Mucosa of rectum (tissue), 2 donors: ENCODE results near the gene ADCY10.
"Not testable (repeated sequence)": the region's sequence is repeated elsewhere in the genome, so short reads cannot be mapped to it uniquely, and the experiment has no call there.

Source experiments
- H3K27ac ChIP-seq, 2 donors: one replicate each; pipeline ENCODE4 v1.7.0; 2013; ENCODE audit warnings: inconsistent platforms in 2 of 2, low read depth in 2 of 2, low read length in 2 of 2
- H3K27me3 ChIP-seq, 2 donors: one replicate each; pipeline ENCODE4 v1.7.0; 2013; ENCODE audit warnings: low read length in 2 of 2; ENCODE audit not compliant: control insufficient read depth in 2 of 2, insufficient read depth in 2 of 2
- H3K36me3 ChIP-seq, 2 donors: one replicate each; pipeline ENCODE4 v1.7.0; 2013; ENCODE audit warnings: low read length in 2 of 2; ENCODE audit not compliant: control insufficient read depth in 2 of 2, insufficient read depth in 2 of 2
- H3K4me1 ChIP-seq, 2 donors: one replicate each; pipeline ENCODE4 v1.7.0; 2013; ENCODE audit warnings: low read length in 2 of 2, mild to moderate bottlenecking in 1 of 2; ENCODE audit not compliant: control insufficient read depth in 2 of 2, insufficient read depth in 2 of 2
- H3K4me3 ChIP-seq, 2 donors: one replicate each; pipeline ENCODE4 v1.7.0; 2013; ENCODE audit warnings: low read length in 2 of 2
- H3K9ac ChIP-seq, 2 donors: one replicate each; pipeline ENCODE4 v1.7.0; 2013; ENCODE audit warnings: low read length in 2 of 2, low read depth in 1 of 2, mild to moderate bottlenecking in 1 of 2
- H3K9me3 ChIP-seq, 2 donors: one replicate each; pipeline ENCODE4 v1.7.0; 2013; ENCODE audit warnings: low read length in 2 of 2; ENCODE audit not compliant: control insufficient read depth in 2 of 2
- donor health status: healthy.
- donor health status: Normal muscosa, but diverticular disease.

ADCY10 gene

GRCh38 chr1:167836197-167836596, 77.7 kb downstream of the ADCY10 start:
- Histone ChIP-seq H3K36me3 (no peaks in the 10 kb centered on the region), H3K9me3 (no peaks in the 10 kb centered on the region), H3K27ac (no peak overlapping the region), H3K27me3 (no peaks in the 10 kb centered on the region), H3K4me3 (no peak overlapping the region), H3K4me1 (no peaks in the 10 kb centered on the region), H3K9ac (no peak overlapping the region)

- no peak overlapping the region for H3K4me3 ChIP-seq
- no peaks in the 10 kb centered on the region for H3K4me1 ChIP-seq
- no peak overlapping the region for H3K9ac ChIP-seq
- no peaks in the 10 kb centered on the region for H3K9me3 ChIP-seq
- H3K36me3 ChIP-seq: no peaks in the 10 kb centered on the region
- no peak overlapping the region for H3K27ac ChIP-seq
- no peaks in the 10 kb centered on the region for H3K27me3 ChIP-seq
These were observed 80.0 kb downstream of the ADCY10 start for GRCh38 chr1:167833904-167834303.

DNA sequence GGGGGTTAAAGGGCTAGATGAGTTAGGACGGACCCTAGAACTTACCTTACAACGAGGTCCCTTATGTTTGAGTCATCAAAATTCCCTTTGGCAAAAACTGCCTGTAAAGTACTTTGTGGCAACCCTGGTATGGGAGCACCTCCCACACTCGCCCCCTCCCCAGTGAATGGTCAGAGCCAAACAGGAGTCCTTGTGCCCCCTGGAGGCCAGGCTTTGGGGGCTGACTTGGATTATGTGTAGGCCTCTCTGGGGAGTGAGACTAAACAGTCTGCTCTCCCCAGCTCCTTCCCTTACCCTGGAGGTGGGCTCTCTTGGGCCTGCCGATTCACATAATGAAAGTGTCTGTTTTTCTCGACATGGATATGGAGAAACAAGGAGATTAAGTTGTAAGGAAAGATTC, 81.2 kb downstream of the ADCY10 start:
- no peaks in the 10 kb centered on the region for H3K27me3 ChIP-seq
- H3K9me3 ChIP-seq: no peaks in the 10 kb centered on the region
- no peaks in the 10 kb centered on the region for H3K36me3 ChIP-seq
- H3K4me1 ChIP-seq: no peaks in the 10 kb centered on the region
- H3K27ac ChIP-seq: no peak overlapping the region
- no peak overlapping the region for H3K9ac ChIP-seq
- H3K4me3 ChIP-seq: no peak overlapping the region

DNA sequence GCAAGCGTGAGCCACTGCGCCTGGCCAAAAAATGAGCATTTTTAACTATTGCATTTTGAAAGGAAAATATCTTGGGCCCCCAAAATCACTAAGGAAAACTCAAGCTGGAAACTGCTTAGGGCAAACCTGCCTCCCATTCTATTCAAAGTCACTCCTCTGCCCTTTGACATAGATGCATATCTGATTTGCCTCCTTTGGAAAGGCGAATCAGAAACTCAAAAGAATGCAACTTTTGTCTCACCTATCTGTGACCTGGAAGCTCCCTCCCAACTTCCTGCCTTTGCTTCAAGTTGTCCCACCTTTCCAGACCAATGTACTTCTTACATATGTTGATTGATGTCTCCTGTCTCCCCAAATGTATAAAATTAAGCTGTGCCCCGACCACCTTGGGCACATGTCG, 83.3 kb downstream of the ADCY10 start:
- not testable (repeated sequence) for H3K9me3 ChIP-seq, H3K36me3 ChIP-seq, H3K27ac ChIP-seq, H3K27me3 ChIP-seq, H3K9ac ChIP-seq, H3K4me3 ChIP-seq, H3K4me1 ChIP-seq

DNA sequence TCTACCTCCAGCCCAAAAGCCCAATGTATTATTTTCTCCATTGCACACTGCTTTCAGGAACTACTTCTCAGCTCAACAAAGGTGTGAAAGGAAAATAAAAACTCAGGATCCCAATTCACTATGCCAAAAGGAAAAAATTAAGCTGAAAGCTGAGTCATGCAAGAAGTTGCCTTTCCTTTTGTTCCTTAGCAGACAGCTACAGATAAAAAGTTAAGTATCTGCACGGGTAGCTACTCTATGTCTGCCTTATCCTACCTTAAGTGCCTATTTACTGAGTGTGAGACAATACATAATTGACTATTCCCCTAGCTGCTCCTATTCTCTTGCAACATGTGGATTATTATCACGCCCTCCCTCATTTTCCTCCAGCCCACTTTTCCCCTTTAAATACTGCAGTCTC, 84.1 kb downstream of the ADCY10 start:
- Histone ChIP-seq H3K4me1 (no peaks in the 10 kb centered on the region), H3K27me3 (no peaks in the 10 kb centered on the region), H3K27ac (no peak overlapping the region), H3K9ac (no peak overlapping the region), H3K9me3 (no peaks in the 10 kb centered on the region), H3K4me3 (no peak overlapping the region), H3K36me3 (no peaks in the 10 kb centered on the region)

DNA sequence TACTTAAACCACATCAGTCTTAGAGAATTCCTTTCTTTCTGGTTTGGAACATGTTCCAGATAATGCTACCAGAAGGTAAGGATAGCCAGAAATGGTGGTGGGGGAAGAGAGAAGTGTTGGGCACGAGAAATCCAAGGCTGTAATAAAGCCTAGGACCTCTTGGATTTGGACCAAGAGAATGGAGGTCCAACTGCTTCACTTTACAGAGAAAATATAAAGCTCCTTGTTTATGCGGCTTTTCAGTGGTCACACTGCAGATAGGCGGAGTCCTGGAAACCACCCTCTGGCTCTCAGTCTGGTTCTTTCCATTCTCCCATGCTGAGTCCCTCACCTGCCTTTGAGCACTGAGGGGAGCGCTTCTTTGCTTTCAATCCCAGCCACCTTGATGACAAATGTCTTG, 87.8 kb downstream of the ADCY10 start:
- no peak overlapping the region for H3K4me3 ChIP-seq
- no peaks in the 10 kb centered on the region for H3K27me3 ChIP-seq
- H3K9me3 ChIP-seq: no peaks in the 10 kb centered on the region
- H3K9ac ChIP-seq: no peak overlapping the region
- H3K4me1 ChIP-seq: peaks cover 0 to 2% of the 10 kb centered on the region in 2 donors
- H3K27ac ChIP-seq: no peak overlapping the region
- no peaks in the 10 kb centered on the region for H3K36me3 ChIP-seq

- Histone ChIP-seq H3K9me3 (no peaks in the 10 kb centered on the region), H3K4me1 (peaks cover 0 to 2% of the 10 kb centered on the region in 2 donors), H3K9ac (no peak overlapping the region), H3K36me3 (no peaks in the 10 kb centered on the region), H3K4me3 (no peak overlapping the region), H3K27me3 (no peaks in the 10 kb centered on the region), H3K27ac (no peak overlapping the region)
These were observed 88.4 kb downstream of the ADCY10 start for GRCh38 chr1:167825419-167826079.

DNA sequence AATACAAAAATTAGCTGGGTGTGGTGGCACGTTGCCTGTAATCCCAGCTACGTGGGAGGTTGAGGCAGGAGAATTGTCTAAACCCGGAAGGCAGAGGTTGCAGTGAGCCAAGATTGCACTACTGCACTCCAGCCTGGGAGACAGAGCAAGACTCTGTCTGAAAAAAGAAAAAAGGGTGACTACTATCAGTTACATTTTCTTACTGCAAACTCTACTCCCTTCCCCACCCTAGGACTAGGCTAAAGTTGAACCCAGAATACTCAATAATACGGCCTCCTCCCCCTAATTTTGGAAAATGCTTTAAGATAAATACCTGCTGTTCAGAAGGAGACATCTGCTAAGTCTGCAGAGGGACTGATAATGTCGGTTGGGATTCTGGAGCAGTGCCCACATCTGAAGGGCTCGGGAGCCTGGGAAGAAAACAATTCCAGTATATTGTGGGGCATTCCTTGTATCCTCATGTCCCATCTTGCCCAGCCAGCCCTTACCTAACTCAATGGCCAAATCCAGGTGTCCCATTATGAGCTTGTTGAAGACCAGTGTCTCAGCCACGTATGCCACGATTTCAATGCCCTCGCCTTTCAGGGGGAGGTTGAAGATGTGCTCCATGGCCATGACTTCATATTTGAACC, 89.7 kb downstream of the ADCY10 start:
- Histone ChIP-seq H3K9me3 (no peaks in the 10 kb centered on the region), H3K9ac (no peak overlapping the region), H3K27ac (no peak overlapping the region), H3K4me3 (no peak overlapping the region), H3K4me1 (peaks cover 0 to 2% of the 10 kb centered on the region in 2 donors), H3K27me3 (no peaks in the 10 kb centered on the region), H3K36me3 (no peaks in the 10 kb centered on the region)

GRCh38 chr1:167821969-167822685, 91.8 kb downstream of the ADCY10 start:
- Histone ChIP-seq H3K27ac (no peak overlapping the region), H3K9me3 (no peaks in the 10 kb centered on the region), H3K36me3 (no peaks in the 10 kb centered on the region), H3K27me3 (no peaks in the 10 kb centered on the region), H3K4me3 (no peak overlapping the region), H3K9ac (no peak overlapping the region), H3K4me1 (peaks cover 0 to 2% of the 10 kb centered on the region in 2 donors)

GRCh38 chr1:167821356-167821685, 92.6 kb downstream of the ADCY10 start:
- no peaks in the 10 kb centered on the region for H3K36me3 ChIP-seq
- H3K9ac ChIP-seq: no peak overlapping the region
- no peaks in the 10 kb centered on the region for H3K9me3 ChIP-seq
- H3K27ac ChIP-seq: no peak overlapping the region
- no peak overlapping the region for H3K4me3 ChIP-seq
- H3K27me3 ChIP-seq: no peaks in the 10 kb centered on the region
- peaks cover 0 to 2% of the 10 kb centered on the region in 2 donors for H3K4me1 ChIP-seq
